Fibroblast of skin of scalp (primary cell): ENCODE results near the gene TMEM217.
A peak's percentile ranks its signal among the peaks of the same experiment; 100 is the strongest.

Source experiments
- DNase-seq: peaks from one replicate; pipeline ENCODE4 v3.0.0-alpha.2; 2013

The TMEM217 gene

GRCh38 chr6:37279366-37280134 lies 21.6 kb upstream of the TMEM217 start:
- DNase-seq = no peak

GRCh38 chr6:37277001-37277409 lies 19.1 kb upstream of the TMEM217 start:
- DNase-seq = no peak

- DNase-seq = no peak
Observed at GRCh38 chr6:37275350-37275749, 17.4 kb upstream of the TMEM217 start.

- DNase-seq = no peak
Observed at GRCh38 chr6:37273690-37274089, 15.7 kb upstream of the TMEM217 start.

GRCh38 chr6:37272834-37273566 lies 15.1 kb upstream of the TMEM217 start:
- no peak for DNase-seq

GRCh38 chr6:37269105-37269504 lies 11.2 kb upstream of the TMEM217 start:
- DNase-seq = no peak

- DNase-seq = no peak
Observed at GRCh38 chr6:37265860-37266259, 7.9 kb upstream of the TMEM217 start.

- DNase-seq = no peak
Observed at GRCh38 chr6:37265001-37265400, 7.1 kb upstream of the TMEM217 start.

- DNase-seq = no peak
Observed at GRCh38 chr6:37262446-37263026, 4.6 kb upstream of the TMEM217 start.

- no peak for DNase-seq
Observed at GRCh38 chr6:37261198-37261597, 3.3 kb upstream of the TMEM217 start.

- no peak for DNase-seq
Observed at GRCh38 chr6:37260444-37260843, 2.5 kb upstream of the TMEM217 start.

- no peak for DNase-seq
Observed at GRCh38 chr6:37260040-37260439, 2.1 kb upstream of the TMEM217 start.

GRCh38 chr6:37259191-37259590 lies 1.2 kb upstream of the TMEM217 start:
- no peak for DNase-seq

GRCh38 chr6:37258405-37259105 lies 611 bp upstream of the TMEM217 start:
- no peak for DNase-seq

- DNase-seq = no peak
Observed at GRCh38 chr6:37257320-37257633, 667 bp downstream of the TMEM217 start.

GRCh38 chr6:37256692-37257319 lies 1.1 kb downstream of the TMEM217 start:
- DNase-seq = no peak

GRCh38 chr6:37254881-37255280 lies 3.1 kb downstream of the TMEM217 start:
- no peak for DNase-seq

GRCh38 chr6:37253486-37254007 lies 4.4 kb downstream of the TMEM217 start:
- no peak for DNase-seq

- DNase-seq = peak; percentile 52
Observed at GRCh38 chr6:37251211-37251780, 6.6 kb downstream of the TMEM217 start.

GRCh38 chr6:37244430-37245310 lies 13.3 kb downstream of the TMEM217 start:
- peak; percentile 99 for DNase-seq

GRCh38 chr6:37243816-37244370 lies 14.1 kb downstream of the TMEM217 start:
- DNase-seq = no peak
